Skin epidermis (tissue), 12 donors: ENCODE results near the gene POU3F3.

Experiments
- H3K27ac ChIP-seq, 21 experiments: fragments of 200-600 bp; sonication (generic) in 11 of 21; one replicate each; pipeline ENCODE4 v1.5.0; 2020; ENCODE audit warnings: mild to moderate bottlenecking in 3 of 21, inconsistent platforms in 2 of 21, moderate library complexity in 2 of 21
- H3K4me3 ChIP-seq, 7 experiments: fragments of 200-600 bp; sonication (generic) in 2 of 7; one replicate each; pipeline ENCODE4 v1.5.0; 2020; ENCODE audit warnings: inconsistent platforms in 2 of 7, mild to moderate bottlenecking in 2 of 7, moderate library complexity in 1 of 7

Gene POU3F3

DNA sequence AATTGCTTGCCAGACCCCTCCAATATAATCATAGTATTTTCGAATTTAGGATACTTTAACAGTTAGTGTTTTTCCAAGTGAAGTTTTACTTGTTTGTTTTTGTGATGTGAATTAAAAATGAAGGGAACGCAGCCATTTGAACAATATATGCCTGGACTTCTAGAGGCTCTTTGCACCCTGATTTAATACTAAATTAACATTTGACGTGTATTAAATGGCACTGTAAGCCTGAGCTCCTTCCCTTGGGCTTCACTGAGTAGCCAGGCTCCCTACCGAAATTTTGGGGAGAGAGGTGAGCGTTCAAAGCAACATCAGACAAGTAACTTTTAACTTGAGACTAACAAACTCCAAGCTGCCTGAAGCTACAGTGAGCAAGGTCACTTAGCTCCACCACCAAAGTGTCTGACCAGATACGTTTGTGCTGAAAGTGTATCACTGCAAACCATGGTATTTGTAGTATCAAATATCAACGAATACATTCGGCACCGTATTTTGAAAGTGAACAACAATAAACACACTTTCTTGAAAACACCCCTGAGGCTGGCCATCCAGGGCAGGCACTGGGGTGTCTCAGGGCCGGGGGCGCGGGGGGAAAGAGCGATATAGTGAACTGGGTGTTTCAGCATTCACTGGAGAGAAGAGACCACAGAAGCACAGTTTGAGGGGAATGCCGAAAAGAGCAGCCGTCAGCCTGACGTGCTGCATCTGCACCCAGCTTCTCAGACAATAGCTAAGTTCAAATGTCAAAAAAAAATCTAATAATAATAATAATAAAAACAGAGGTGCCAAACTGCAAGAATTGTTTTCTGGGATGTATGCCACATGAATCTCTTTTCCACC, 7.7 kb upstream of the POU3F3 start:
- peak overlapping the region in 1 of 21 experiments; percentile 74 for H3K27ac ChIP-seq
- H3K4me3 ChIP-seq = no peak overlapping the region

DNA sequence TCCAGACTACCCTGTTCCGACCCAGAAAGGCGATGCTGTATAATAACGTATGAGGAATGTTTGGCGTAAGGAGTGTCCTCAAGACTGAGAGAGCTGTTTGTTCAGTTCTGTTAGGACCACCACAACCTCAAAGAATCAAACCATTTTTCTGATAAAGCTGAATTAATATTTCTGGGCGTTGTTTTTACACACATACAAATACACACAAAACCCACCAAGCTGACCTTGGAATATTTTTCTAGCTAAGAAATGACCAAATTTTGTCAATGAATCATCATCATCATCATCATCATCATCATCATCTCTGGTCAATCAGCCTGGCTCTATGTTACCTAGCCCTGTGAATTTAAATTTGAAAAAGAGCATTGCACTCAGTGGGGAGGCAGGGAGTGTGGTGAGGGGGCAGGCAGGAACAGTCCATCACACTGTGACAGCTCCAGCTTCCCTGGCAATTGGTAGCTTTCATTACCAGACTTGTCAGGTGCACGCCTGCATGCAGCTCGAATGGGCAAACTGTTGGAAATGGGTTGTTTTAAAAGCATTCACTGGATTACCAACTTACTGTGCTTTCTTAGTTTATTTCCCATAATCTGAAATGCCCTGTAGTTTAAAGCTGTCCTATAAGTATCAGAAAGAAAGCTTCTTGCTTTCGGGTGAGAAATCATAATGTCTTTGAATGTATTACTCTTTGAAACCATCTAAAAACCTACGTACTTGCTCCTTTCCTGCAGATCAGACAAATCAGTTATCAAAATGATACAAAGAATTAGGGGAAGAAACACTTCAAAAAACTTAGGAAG, 6.9 kb upstream of the POU3F3 start:
- no peak overlapping the region for H3K4me3 ChIP-seq
- peak overlapping the region in 1 of 21 experiments; percentile 30 for H3K27ac ChIP-seq

GRCh38 chr2:104847586-104848160, 6.2 kb upstream of the POU3F3 start:
- Histone ChIP-seq H3K27ac (no peak overlapping the region), H3K4me3 (no peak overlapping the region)

DNA sequence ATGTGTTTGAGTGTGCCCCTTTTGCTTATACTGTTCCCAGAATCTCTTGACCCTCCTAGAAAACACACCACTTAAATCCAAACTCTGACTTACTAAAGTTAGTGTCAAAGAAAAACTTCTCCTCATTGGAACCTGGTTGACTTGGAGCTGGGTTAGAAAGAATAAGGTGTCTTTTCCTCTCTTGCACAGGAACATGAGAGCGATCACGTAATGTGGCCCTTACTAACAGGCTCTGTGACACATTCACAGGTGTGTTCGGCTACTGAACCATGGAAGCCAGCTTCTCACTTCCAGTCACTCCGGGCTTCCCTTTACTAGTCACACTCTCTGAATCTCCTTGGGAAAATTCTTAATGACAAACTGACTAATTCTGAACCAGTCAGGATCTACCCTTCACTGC, 5.4 kb upstream of the POU3F3 start:
- Histone ChIP-seq H3K4me3 (no peak overlapping the region), H3K27ac (peak overlapping the region in 1 of 21 experiments; percentile 20)

DNA sequence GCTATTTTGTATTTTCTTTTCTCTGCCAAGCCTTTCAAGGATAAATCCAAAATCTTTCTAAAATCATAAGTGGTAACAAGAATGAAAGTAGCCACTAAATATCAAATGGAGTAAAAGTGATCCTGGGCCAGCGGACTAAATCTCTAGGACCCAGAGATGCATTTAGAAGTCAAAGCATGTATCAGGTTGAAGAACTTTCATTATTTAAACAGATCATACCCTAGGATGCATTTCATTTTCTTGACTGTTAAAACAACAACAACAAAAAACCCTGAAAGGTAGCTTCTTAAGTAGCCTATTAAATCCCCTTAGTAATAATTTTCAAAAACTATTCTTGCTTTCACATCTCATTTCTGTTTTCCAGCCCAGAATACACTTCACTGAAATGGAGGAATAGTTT, 4.8 kb upstream of the POU3F3 start:
- peak overlapping the region in 1 of 21 experiments; percentile 20 for H3K27ac ChIP-seq
- H3K4me3 ChIP-seq = no peak overlapping the region

- Histone ChIP-seq H3K4me3 (no peak overlapping the region), H3K27ac (peak overlapping the region in 1 of 21 experiments; percentile 31)
Measured at GRCh38 chr2:104849618-104850141, 4.2 kb upstream of the POU3F3 start.

DNA sequence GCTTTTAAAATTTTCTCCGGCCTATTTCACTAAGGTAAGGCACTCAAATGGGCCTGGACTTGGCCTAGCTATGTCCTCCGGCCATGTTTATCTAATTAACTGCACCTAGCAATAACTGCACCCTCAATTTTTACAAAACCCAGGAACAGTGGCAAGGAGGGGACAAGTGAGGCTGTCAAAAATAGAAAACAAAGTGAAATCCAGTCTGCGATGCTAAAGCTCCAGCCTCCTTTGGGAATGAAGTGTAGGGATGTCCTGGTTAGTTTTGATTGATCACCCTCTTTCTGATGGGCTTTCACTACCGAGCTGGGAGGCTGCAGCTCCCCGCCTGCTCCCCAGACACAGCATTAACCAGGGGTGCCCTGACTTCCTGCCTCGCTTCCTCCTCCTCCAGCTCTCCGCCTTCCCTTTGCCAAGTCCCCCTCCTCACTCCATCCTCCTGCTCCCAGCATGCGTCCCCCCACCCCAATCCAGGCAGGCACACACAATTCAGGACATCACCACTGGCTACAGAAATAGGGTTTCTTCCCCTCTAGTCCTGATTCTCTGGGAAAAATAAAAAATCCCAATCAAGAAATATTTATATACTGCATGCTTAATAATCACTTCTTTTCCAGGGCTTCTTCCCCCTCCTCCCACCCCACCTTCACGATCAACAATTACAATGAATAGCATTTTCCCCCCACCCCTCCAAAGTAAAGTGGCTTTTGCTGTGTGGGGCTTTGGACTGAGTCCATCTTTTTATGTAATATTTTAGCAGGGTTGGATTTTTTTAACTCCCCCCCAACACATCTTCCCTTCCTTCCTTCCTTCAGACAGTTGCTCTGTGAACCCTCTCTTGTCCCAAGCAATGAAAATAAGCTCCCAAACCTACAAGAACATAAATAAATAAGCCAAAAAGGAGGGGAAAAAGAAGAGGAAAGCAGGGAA, 3.3 kb upstream of the POU3F3 start:
- peak overlapping the region in 1 of 7 experiments; percentile 49 for H3K4me3 ChIP-seq
- H3K27ac ChIP-seq = peak overlapping the region in 1 of 21 experiments; percentile 71

GRCh38 chr2:104851291-104852089, 2.4 kb upstream of the POU3F3 start:
- H3K4me3 ChIP-seq = peak overlapping the region in 3 of 7 experiments; percentile 16 to 49 (median 32)
- peak overlapping the region in 4 of 21 experiments; percentile 23 to 71 (median 52) for H3K27ac ChIP-seq

DNA sequence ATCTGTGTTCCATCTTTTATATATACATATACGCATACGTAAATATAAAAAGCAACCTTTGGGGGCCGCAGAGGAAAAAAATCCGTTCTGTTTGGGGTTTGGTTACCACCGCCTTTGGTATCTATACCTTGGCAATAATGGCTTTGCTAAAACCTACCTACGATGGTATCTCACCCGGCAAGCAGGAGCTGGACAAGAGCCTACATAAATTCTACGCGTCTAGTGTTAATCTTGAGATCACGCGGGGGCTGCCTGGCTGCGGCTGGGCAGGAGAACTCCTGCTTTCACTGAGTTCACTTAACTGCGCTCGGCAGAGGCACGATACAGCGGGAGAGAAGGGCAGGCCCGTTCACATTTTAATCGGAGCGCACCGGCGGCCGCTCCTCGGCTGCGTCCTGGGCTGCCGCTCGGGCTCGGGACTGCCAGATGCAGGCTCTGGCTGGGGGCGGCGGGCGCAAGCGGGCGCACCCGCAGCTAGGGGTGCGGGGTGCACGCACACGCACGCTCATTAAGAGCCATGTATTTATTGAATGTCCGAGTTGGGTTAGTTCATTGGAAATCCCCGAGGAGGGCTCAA, 1.7 kb upstream of the POU3F3 start:
- H3K4me3 ChIP-seq = peak overlapping the region; percentile 16 to 49 (median 25)
- peak overlapping the region in 5 of 21 experiments; percentile 45 to 71 (median 51) for H3K27ac ChIP-seq

- Histone ChIP-seq H3K4me3 (peak overlapping the region in 5 of 7 experiments; percentile 5 to 49 (median 21)), H3K27ac (peak overlapping the region in 2 of 21 experiments; percentile 10 to 52)
Measured at GRCh38 chr2:104854498-104855220, 744 bp downstream of the POU3F3 start.

DNA sequence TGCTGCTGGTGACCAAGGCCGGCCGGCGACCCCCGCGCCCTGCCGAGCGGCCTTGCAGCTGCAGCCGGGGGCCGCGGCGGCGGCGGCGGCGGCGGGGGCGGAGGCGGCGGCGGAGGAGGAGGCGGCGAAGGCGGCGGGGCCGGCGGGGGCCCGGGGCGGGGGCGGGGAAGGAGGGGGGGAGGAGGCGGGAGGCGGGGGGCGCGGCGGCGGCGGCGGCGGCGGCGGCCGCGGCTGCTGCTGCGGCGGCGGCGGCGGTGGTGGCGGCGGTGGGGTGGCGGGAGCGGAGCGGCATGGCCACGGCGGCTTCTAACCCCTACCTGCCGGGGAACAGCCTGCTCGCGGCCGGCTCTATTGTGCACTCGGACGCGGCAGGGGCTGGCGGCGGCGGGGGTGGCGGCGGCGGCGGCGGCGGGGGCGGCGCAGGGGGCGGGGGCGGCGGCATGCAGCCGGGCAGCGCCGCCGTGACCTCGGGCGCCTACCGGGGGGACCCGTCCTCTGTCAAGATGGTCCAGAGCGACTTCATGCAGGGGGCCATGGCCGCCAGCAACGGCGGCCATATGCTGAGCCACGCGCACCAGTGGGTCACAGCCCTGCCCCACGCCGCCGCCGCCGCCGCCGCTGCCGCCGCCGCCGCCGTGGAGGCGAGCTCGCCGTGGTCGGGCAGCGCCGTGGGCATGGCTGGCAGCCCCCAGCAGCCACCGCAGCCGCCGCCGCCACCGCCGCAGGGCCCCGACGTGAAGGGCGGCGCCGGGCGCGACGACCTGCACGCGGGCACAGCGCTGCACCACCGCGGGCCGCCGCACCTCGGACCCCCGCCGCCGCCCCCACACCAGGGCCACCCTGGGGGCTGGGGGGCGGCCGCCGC, 1.5 kb downstream of the POU3F3 start:
- H3K27ac ChIP-seq = no peak overlapping the region
- peak overlapping the region in 1 of 7 experiments; percentile 49 for H3K4me3 ChIP-seq

- Histone ChIP-seq H3K4me3 (peak overlapping the region in 1 of 7 experiments; percentile 30), H3K27ac (peak overlapping the region in 1 of 21 experiments; percentile 11)
Measured at GRCh38 chr2:104856086-104856972, 2.4 kb downstream of the POU3F3 start.

DNA sequence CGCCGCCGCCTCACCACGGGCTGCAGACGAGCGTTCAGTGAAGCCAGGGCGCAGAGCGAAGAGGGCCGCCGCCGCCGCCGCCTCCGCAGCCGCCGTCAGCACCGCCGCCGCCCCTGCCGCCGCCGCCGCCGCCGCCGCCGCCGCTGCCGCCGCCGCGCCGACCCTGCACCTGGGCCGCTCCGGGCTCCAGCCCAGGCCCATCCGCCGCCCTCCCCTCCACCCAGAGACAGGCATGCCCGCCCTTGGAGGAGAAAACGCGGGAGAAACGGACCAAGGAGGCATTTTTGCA, 3.0 kb downstream of the POU3F3 start:
- Histone ChIP-seq H3K4me3 (peak overlapping the region in 2 of 7 experiments; percentile 5 to 30), H3K27ac (peak overlapping the region in 1 of 21 experiments; percentile 55)

GRCh38 chr2:104857262-104858005, 3.5 kb downstream of the POU3F3 start:
- peak overlapping the region in 3 of 7 experiments; percentile 5 to 30 (median 8) for H3K4me3 ChIP-seq
- H3K27ac ChIP-seq = peak overlapping the region in 3 of 21 experiments; percentile 26 to 55 (median 46)
